Fibroblast of the conjunctiva (primary cell): ENCODE measurements around the gene ZCCHC24.
"Not testable (repeated sequence)": the region's sequence is repeated elsewhere in the genome, so short reads cannot be mapped to it uniquely, and the experiment has no call there.

ENCODE experiments used
- DNase-seq: peaks from one replicate; pipeline ENCODE4 v3.0.0-alpha.2; 2010; ENCODE audit warnings: low read depth

Gene ZCCHC24

GRCh38 chr10:79346012-79346340, 99.4 kb downstream of the ZCCHC24 start:
- DNase-seq = no peak

DNA sequence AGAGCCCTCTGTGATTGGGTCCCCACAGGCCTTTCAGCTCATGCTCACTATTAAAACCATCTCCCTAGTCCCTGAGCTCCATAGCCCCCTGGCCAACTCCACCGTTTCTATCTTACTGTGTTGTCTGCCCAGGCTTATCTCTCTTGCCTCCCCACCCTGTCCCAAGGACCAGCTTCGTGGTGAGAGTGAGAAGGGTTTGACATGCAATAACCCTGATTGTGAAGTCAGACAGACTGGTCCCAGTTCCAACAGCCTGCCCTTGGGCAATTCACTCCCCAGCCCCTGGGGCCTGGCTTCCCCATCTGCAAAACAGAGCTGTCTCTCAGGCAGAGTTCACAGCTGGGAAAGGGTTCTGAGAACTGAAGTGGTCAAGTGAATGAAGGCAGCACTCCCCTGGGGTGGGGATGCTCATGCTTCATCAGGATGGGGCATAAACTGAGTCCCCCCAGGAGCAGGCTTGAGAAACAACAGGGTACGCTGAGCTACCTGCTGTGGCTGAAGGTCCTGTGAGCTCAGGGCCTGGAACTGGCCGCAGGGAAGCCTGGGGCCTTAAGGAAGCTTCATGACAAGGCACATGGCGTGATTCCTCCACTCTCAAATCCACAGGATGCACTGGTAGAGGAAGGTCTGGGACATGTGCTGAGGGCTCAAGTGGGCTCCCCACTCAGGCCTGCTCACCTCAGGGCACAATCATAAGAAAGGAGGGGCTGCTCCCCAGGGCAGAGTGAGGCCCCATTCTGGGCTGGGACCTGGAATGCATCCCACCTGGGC, 100.0 kb downstream of the ZCCHC24 start:
- DNase-seq = no peak

GRCh38 chr10:79344502-79345195, 100.8 kb downstream of the ZCCHC24 start:
- DNase-seq = no peak

DNA sequence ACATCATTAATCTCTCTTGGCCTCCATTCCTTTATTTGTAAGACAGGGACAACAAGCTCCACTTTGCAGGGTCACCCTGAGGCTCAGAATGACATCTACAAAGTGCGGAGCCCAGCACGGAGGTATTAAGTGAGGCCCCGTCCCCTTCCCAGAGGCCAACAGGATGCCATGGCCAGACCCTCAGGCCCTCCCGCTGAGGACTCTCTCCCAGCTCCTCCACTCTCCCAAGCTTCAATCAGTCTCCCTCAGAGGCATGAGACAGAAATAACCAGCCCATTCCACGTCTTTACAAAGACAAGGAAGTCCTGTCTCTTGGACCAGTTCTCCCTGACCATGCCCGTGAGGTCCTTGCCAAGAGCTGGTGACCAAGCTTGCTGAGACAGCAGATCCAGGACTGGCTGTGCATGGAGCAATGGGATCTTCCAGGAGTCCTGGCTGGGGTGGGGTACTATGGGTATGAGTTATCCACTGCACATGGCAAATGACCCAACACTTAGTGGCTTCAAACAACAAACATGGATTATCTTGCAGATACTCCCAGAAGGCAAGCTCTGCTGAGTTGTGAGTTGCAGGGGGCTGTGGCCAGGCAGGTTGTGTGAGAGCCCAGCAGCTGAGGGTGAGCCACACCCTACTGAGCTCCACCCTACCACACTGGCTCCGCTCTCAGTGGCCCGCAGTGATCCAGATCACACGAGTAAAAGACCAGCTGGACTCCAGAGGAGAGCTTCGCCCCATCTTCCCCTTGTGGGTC, 102.4 kb downstream of the ZCCHC24 start:
- no peak for DNase-seq

GRCh38 chr10:79342295-79342761, 103.1 kb downstream of the ZCCHC24 start:
- DNase-seq = no peak

- no peak for DNase-seq
Measured at GRCh38 chr10:79340646-79341244, 104.7 kb downstream of the ZCCHC24 start.

- no peak for DNase-seq
Measured at GRCh38 chr10:79339266-79339665, 106.2 kb downstream of the ZCCHC24 start.

GRCh38 chr10:79337783-79338469, 107.5 kb downstream of the ZCCHC24 start:
- DNase-seq = not testable (repeated sequence)

DNA sequence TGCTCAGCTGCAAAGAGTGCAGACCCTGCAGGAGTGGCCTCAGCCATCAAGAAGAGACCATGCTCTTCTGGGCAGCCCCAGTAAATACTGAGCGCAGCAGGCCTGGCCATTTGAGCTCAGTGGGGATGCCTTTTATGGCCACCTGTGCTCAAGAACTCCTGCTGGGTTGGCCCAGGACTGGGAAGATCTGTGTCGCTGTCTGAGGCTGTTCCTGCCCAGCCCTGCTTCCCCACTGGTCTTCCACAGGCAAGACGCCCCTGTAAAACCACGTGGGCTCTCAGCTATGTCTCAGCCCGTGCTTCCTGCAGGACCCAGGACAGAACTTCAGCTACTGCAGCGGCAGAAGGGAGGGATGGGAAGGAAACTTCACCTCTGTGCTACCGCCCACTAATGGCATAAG, 108.7 kb downstream of the ZCCHC24 start:
- no peak for DNase-seq

- no peak for DNase-seq
Measured at GRCh38 chr10:79336276-79336675, 109.1 kb downstream of the ZCCHC24 start.

DNA sequence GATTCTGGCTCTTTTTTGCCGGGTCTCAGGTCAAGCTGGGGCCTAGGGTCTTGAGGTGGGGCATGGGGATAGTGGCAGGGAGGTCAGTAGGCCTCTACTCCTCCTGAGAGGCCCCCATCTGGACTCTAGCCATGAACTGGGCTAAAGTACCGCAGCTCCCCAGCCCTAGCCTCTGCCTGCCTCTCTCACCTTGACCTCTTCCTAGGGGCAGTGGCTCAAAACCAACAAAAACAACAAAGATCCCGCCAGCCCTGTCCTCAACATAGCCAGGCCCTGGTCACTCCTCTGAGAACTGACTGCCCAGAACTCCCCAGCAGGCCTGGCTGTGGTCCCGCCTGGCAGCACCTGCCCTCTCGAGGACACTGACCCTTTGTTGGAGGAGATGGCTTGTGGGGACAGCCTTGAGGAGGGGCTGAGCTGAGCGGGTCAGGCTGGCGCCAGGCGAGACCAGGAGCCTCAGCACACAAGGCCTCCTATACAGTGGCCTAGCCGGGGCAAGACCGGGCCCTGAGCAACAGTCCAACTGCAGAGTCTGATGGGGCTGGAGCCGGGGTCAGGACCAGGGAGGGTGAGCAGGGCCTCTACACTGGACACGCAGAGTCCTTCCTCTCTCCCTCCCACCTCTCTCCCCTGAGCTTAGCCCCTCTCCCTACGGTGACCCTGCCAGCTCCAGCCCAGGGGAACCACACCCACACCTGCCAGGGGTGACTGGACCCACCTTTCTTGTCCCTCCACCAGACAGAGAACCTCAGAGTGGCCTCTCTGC, 109.8 kb downstream of the ZCCHC24 start:
- no peak for DNase-seq

GRCh38 chr10:79335094-79335469, 110.3 kb downstream of the ZCCHC24 start:
- DNase-seq = no peak

GRCh38 chr10:79334573-79334972, 110.9 kb downstream of the ZCCHC24 start:
- DNase-seq = no peak

DNA sequence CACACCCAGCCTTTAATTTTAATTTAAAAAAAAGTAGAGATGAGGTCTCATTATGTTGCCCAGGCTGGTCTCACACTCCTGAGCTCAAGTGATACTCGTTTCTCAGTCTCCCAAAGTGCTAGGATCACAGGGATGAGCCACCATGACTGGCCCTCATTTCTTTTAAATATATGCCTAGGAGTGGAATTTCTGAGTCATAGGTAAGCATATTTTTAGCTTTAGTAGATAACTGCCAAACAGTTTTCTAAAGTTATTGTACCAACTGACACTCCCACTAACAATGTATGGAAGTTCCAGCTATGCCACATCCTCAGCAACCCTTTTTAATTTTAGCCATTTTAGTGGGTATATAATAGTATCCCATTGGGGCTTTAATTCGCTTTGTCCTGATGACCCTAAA, 111.9 kb downstream of the ZCCHC24 start:
- DNase-seq = peak; percentile 23

- not testable (repeated sequence) for DNase-seq
Measured at GRCh38 chr10:79332610-79333315, 112.7 kb downstream of the ZCCHC24 start.
